Cardiac muscle cell (in vitro differentiated cells and primary cell): Measurements from ENCODE around the gene DACH1. TPM values are rescaled to one million over a fixed set of nuclear protein-coding genes. Genes with fewer than 3 reads are reported as not detected.
A peak's percentile ranks its signal among the peaks of the same experiment; 100 is the strongest.

ENCODE experiments used
- DNase-seq, 2 donors: peaks; one replicate each; pipeline versions ENCODE4 v3.0.0 to v3.0.0-alpha.2; 2010 to 2017; ENCODE audit warnings: low read depth in 1 of 2, low spot score in 1 of 2
- H3K27ac ChIP-seq: fragments of 200-600 bp; sonication (generic); 2 replicates; pipeline ENCODE4 v1.5.1; 2016
- H3K27me3 ChIP-seq: fragments of 200-600 bp; sonication (generic); 2 replicates; pipeline ENCODE4 v1.6.0; 2016; ENCODE audit warnings: control low read depth
- H3K36me3 ChIP-seq: fragments of 200-600 bp; sonication (generic); 2 replicates; pipeline ENCODE4 v1.5.1; 2016; ENCODE audit warnings: control low read depth
- H3K4me1 ChIP-seq: fragments of 200-600 bp; sonication (generic); 2 replicates; pipeline ENCODE4 v1.8.1; 2017; ENCODE audit warnings: low read depth, mild to moderate bottlenecking, mixed run types
- H3K4me3 ChIP-seq: fragments of 200-600 bp; sonication (generic); 2 replicates; pipeline ENCODE4 v1.5.1; 2016; ENCODE audit warnings: mild to moderate bottlenecking
- H3K9me3 ChIP-seq: fragments of 200-600 bp; sonication (generic); 2 replicates; pipeline ENCODE4 v1.5.1; 2017; ENCODE audit warnings: low read depth, mild to moderate bottlenecking, control low read depth
- CTCF ChIP-seq: IDR thresholded peaks from 2 replicates; pipeline ENCODE4 v1.5.1; 2012; ENCODE audit warnings: low read depth, mild to moderate bottlenecking, low read length
- polyA plus RNA-seq: library from polyadenylated mRNA; unstranded; fragments of >200 nt; fragmentation: Nextera tagmentation; extraction: Ambion mirVana; gene quantifications from 2 replicates; pipeline ENCODE4 v1.2.1, GENCODE V29; 2016
- total RNA-seq: library from RNA; depleted of rRNA; stranded (reverse); fragments of >200 nt; gene quantifications from 2 replicates; pipeline ENCODE4 v1.2.3, GENCODE V29; 2016

The DACH1 gene
- total and polyA plus RNA-seq, 2 experiments from 2014 or later, result 3.5 to 3.7 TPM

GRCh38 chr13:71580614-71581013 lies 286.4 kb downstream of the DACH1 start:
- Histone ChIP-seq H3K9me3 (no peaks in the 10 kb centered on the region), H3K27me3 (no peaks in the 10 kb centered on the region), H3K4me3 (no peak overlapping the region), H3K27ac (no peak overlapping the region), H3K4me1 (no peaks in the 10 kb centered on the region), H3K36me3 (no peaks in the 10 kb centered on the region)
- no peak for DNase-seq
- TF ChIP-seq CTCF, result no peak

DNA sequence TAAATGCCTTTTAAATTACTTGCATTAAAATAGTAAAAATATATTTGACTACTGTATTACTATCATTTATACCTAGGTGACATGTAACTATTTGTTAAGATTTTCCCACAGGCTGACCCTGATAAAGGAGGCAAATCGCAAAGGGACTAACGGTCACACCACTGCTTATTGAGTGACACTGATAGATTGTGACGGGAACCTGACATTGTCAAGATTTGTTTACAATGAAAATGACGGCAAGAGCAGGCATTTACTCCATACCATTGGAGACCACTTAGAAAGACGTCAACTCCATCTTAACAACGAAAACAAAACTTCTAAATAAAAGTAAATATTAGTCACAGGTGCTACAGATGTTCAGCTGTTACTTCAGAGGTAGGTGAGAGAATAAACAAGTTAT lies 289.0 kb downstream of the DACH1 start:
- H3K36me3 ChIP-seq, result no peaks in the 10 kb centered on the region
- no peaks in the 10 kb centered on the region for H3K9me3 ChIP-seq

DNA sequence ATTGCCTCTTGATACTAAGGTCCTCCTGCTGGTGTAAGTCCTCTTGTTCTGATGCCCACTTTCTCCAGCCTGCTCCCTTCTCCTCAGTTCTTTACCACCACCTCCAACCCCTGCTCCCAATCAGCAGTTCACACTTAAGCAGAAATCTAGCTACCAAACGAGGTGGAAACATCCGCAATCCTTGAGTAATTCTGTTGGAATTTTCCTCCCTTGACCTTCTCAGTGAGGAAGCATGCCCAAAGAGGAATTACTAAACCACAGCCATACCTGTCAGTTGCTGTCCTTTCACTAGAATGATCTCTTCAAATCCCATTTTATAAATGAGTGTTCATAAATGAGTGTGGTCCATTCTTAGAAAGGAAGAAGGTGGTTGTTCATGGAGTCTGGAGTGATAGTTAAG lies 289.9 kb downstream of the DACH1 start:
- Histone ChIP-seq H3K4me3 (no peak overlapping the region), H3K27me3 (no peaks in the 10 kb centered on the region), H3K9me3 (no peaks in the 10 kb centered on the region), H3K4me1 (no peaks in the 10 kb centered on the region), H3K36me3 (no peaks in the 10 kb centered on the region), H3K27ac (peak overlapping the region; percentile 0)
- peak in 1 of 2 donors; percentile 2 for DNase-seq
- TF ChIP-seq CTCF, result no peak

More for the DNA sequence above, 289.0 kb downstream of the DACH1 start:
- no peaks in the 10 kb centered on the region for H3K4me1 ChIP-seq
- H3K27me3 ChIP-seq, result no peaks in the 10 kb centered on the region
- no peak overlapping the region for H3K4me3 ChIP-seq
- no peak for TF ChIP-seq CTCF
- DNase-seq, result no peak
- peak overlapping the region; percentile 22 for H3K27ac ChIP-seq

DNA sequence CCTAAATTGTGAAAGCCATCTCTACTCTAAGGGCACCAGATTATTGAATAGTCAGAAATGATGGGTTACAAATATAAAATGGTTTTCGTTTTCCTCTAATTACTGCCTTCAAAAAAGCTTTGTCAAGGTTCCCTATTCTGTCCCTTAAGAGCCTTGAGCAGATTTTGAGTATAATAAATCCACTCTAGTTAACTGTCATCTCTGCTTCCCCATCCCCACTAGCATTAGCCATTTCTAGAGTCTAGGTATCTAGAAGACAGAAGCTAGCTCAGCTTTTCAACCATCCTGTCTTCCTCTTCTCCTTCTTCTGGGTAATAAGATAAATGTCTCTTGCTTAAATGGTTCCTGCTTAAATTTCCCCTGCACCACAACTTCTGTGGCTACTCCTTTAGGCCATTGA lies 290.4 kb downstream of the DACH1 start:
- H3K36me3 ChIP-seq, result no peaks in the 10 kb centered on the region
- DNase-seq, result no peak
- H3K4me1 ChIP-seq, result no peaks in the 10 kb centered on the region
- no peak for TF ChIP-seq CTCF
- H3K9me3 ChIP-seq, result no peaks in the 10 kb centered on the region
- H3K27me3 ChIP-seq, result no peaks in the 10 kb centered on the region
- no peak overlapping the region for H3K4me3 ChIP-seq
- no peak overlapping the region for H3K27ac ChIP-seq

DNA sequence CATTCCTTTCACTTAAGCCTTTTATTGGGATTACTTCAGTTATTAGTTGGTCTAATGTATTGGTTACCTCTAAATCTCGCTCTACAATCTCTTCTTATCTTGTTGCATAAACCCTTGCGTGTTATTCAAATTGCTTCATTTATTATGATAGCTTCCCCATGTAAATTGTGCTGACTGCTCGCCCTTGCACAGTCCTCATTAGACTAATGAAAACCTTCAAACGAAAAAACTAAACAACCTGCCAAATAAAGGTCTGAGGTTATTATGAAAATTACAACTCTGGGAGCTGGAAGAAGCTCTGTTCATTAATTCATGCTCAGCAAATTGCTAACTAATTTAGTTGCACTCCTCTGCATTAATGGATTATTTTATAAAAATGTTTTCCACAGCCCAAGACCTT lies 320.1 kb downstream of the DACH1 start:
- H3K27me3 ChIP-seq, result no peaks in the 10 kb centered on the region
- no peaks in the 10 kb centered on the region for H3K9me3 ChIP-seq
- no peak for TF ChIP-seq CTCF
- H3K4me1 ChIP-seq, result no peaks in the 10 kb centered on the region
- no peak overlapping the region for H3K27ac ChIP-seq
- no peaks in the 10 kb centered on the region for H3K36me3 ChIP-seq
- no peak overlapping the region for H3K4me3 ChIP-seq
- DNase-seq, result no peak

DNA sequence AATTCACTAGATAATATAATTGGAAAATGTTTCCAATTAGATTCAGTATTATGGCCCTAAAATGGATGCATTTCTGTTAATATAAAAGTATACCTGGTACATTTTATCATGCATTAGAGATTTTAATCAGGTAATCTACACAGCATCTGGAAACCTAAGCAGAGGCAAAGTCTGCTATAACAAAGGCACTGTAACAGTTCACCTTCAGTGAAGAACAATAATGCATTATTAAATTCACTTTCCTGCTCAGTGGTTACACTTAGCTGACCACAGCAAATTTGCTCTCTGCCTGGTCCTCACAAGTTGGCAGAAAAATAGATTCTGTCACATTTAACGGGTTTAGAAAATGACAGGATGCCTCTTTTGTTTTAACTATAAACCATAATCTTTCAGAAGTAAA lies 326.9 kb downstream of the DACH1 start:
- no peak for TF ChIP-seq CTCF
- no peak overlapping the region for H3K27ac ChIP-seq
- no peak for DNase-seq
- no peaks in the 10 kb centered on the region for H3K9me3 ChIP-seq
- no peaks in the 10 kb centered on the region for H3K36me3 ChIP-seq
- H3K27me3 ChIP-seq, result no peaks in the 10 kb centered on the region
- no peaks in the 10 kb centered on the region for H3K4me1 ChIP-seq
- H3K4me3 ChIP-seq, result no peak overlapping the region
